Hepatocyte (in vitro differentiated cells): ENCODE measurements around the gene HTR3A.

ENCODE experiments used
- CTCF ChIP-seq: fragments of 200-600 bp; sonication (generic); IDR thresholded peaks from 2 replicates; pipeline ENCODE4 v1.5.1; 2016; ENCODE audit warnings: antibody characterized with exemption, mild to moderate bottlenecking; ENCODE audit not compliant: poor library complexity
- EZH2 ChIP-seq: fragments of 200-600 bp; sonication (generic); IDR thresholded peaks from 2 replicates; pipeline ENCODE4 v1.6.1; 2016; ENCODE audit warnings: antibody characterized with exemption, mild to moderate bottlenecking, borderline replicate concordance
- EZH2phosphoT487 ChIP-seq: fragments of 200-600 bp; sonication (generic); IDR thresholded peaks from one replicate; pipeline ENCODE4 v1.6.1; 2018; ENCODE audit warnings: antibody characterized with exemption, mild to moderate bottlenecking, low read depth, moderate library complexity; ENCODE audit not compliant: unreplicated experiment, severe bottlenecking

- TF ChIP-seq CTCF (no peak), EZH2 (no peak), EZH2phosphoT487 (no peak)
Measured at GRCh38 chr11:113935858-113936257, 39.0 kb upstream of the HTR3A start.
